ENCODE measurements around the gene LGR4. TPM values are rescaled to one million over a fixed set of nuclear protein-coding genes. Genes with fewer than 3 reads are reported as not detected.
A peak's percentile ranks its signal among the peaks of the same experiment; 100 is the strongest.

LGR4 gene
- total RNA-seq, 2 experiments from 2014 or later: 0.29 to 0.42 TPM

GRCh38 chr11:27379449-27379848 lies 93.1 kb downstream of the LGR4 start:
- no peaks in the 10 kb centered on the region for H3K9me3 Mint-ChIP-seq (ENCODE audit: low read depth)
- no peak overlapping the region for H3K4me3 Mint-ChIP-seq
- no peaks in the 10 kb centered on the region for H3K36me3 Mint-ChIP-seq
- no peak overlapping the region for H3K27ac Mint-ChIP-seq
- CTCF ChIA-PET: no interaction called here
- ATAC-seq: no peak
- DNase-seq: no peak
- peaks cover 5% of the 10 kb centered on the region for H3K27me3 Mint-ChIP-seq
- H3K4me1 Mint-ChIP-seq: no peaks in the 10 kb centered on the region

- DNase-seq (no peak), ATAC-seq (no peak)
- no peak overlapping the region for H3K4me3 Mint-ChIP-seq
- H3K4me1 Mint-ChIP-seq: no peaks in the 10 kb centered on the region
- CTCF ChIA-PET: interaction anchor here (1.0 kb wide), 1 partner anchor 13 kb away, joined by 3 read pairs; the partner anchor contains the start of gene CCDC34
- H3K27me3 Mint-ChIP-seq: peaks cover 3% of the 10 kb centered on the region
- H3K36me3 Mint-ChIP-seq: no peaks in the 10 kb centered on the region
- no peaks in the 10 kb centered on the region for H3K9me3 Mint-ChIP-seq (ENCODE audit: low read depth)
- H3K27ac Mint-ChIP-seq: no peak overlapping the region
These were observed 97.2 kb downstream of the LGR4 start for GRCh38 chr11:27375370-27375769.

DNA sequence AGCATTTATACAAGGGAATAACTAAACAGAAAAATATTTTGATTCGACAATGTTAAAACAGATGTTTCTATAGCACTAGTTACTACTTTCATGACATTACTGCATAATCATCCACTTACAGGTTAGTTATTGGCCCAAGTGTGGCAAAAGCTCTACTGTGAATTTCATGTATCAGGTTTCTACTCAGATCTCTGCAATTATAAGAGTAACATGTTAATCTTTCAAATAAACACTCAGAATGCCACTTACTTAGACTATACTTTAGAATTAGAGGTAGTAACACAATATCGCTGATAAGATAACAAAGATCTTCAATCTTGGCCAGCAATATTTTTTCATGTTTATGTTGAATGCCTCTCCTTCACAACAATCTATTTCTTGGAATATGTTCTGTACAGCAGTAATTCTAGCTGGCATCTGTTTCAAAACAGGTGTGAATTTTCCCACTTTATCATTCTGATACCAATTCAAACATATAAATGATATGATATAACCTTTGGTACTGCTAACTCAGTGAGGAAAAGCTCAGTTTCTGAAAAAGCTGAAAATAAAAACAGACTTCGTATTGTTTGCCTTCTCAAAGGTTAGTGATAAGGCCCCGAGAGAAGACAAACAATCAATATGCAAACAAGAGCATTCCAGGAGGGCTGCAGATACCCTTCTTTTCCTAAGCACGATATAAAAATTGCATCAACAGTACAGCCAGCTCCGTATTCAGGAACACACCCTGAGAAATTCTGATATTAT lies 98.6 kb downstream of the LGR4 start:
- H3K27ac Mint-ChIP-seq: no peak overlapping the region
- H3K4me3 Mint-ChIP-seq: no peak overlapping the region
- H3K27me3 Mint-ChIP-seq: peaks cover 3% of the 10 kb centered on the region
- H3K36me3 Mint-ChIP-seq: no peaks in the 10 kb centered on the region
- no peak for DNase-seq
- H3K4me1 Mint-ChIP-seq: no peaks in the 10 kb centered on the region
- H3K9me3 Mint-ChIP-seq (ENCODE audit: low read depth): no peaks in the 10 kb centered on the region
- no peak for ATAC-seq
- CTCF ChIA-PET: no interaction called here

GRCh38 chr11:27373392-27373791 lies 99.2 kb downstream of the LGR4 start:
- no peak for DNase-seq
- CTCF ChIA-PET: no interaction called here
- Mint-ChIP-seq H3K36me3 (no peaks in the 10 kb centered on the region), H3K4me1 (no peaks in the 10 kb centered on the region), H3K9me3 (ENCODE audit: low read depth) (no peaks in the 10 kb centered on the region), H3K27ac (no peak overlapping the region), H3K4me3 (no peak overlapping the region), H3K27me3 (peaks cover 7% of the 10 kb centered on the region)
- no peak for ATAC-seq

- no peak overlapping the region for H3K4me3 Mint-ChIP-seq
- no peaks in the 10 kb centered on the region for H3K9me3 Mint-ChIP-seq (ENCODE audit: low read depth)
- DNase-seq: no peak
- ATAC-seq: no peak
- no peaks in the 10 kb centered on the region for H3K4me1 Mint-ChIP-seq
- CTCF ChIA-PET: no interaction called here
- H3K27me3 Mint-ChIP-seq: peaks cover 7% of the 10 kb centered on the region
- no peaks in the 10 kb centered on the region for H3K36me3 Mint-ChIP-seq
- H3K27ac Mint-ChIP-seq: no peak overlapping the region
These were observed 100.4 kb downstream of the LGR4 start for GRCh38 chr11:27372164-27372563.

GRCh38 chr11:27371489-27371888 lies 101.1 kb downstream of the LGR4 start:
- no peak for ATAC-seq
- Mint-ChIP-seq H3K27me3 (peaks cover 4% of the 10 kb centered on the region), H3K27ac (no peak overlapping the region), H3K9me3 (ENCODE audit: low read depth) (no peaks in the 10 kb centered on the region), H3K4me3 (no peak overlapping the region), H3K36me3 (no peaks in the 10 kb centered on the region), H3K4me1 (no peaks in the 10 kb centered on the region)
- CTCF ChIA-PET: no interaction called here
- no peak for DNase-seq

DNA sequence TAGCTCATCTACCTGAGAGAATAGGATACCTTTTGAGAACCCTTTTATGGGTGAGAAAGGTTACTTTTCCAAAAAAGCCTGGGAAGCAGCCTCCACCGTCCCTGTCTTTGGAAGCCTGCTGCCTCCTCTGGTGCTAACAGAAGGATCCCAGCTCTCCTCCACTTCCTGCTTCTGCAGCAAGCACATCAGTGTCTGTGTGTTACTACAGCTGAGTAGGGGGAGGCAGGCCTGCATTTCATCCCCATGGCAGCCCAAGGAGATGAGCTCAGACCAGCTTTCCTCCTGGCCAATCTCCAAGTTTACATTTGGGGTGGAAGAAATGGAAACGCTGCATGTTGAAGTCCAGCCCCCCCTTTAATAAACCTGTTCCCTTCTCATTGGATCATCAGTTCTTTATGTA lies 102.2 kb downstream of the LGR4 start:
- peaks cover 4% of the 10 kb centered on the region for H3K27me3 Mint-ChIP-seq
- H3K4me1 Mint-ChIP-seq: no peaks in the 10 kb centered on the region
- H3K4me3 Mint-ChIP-seq: no peak overlapping the region
- CTCF ChIA-PET: interaction anchor here (1.0 kb wide), 1 partner anchor 129 kb away, joined by 3 read pairs; no protein-coding TSS in a partner anchor
- DNase-seq (no peak), ATAC-seq (no peak)
- H3K27ac Mint-ChIP-seq: no peak overlapping the region
- H3K36me3 Mint-ChIP-seq: no peaks in the 10 kb centered on the region
- no peaks in the 10 kb centered on the region for H3K9me3 Mint-ChIP-seq (ENCODE audit: low read depth)

- Mint-ChIP-seq H3K4me1 (peaks cover 12% of the 10 kb centered on the region), H3K36me3 (no peaks in the 10 kb centered on the region), H3K9me3 (ENCODE audit: low read depth) (no peaks in the 10 kb centered on the region), H3K27ac (no peak overlapping the region), H3K4me3 (no peak overlapping the region), H3K27me3 (peaks cover 4% of the 10 kb centered on the region)
- CTCF ChIA-PET: no interaction called here
- no peak for ATAC-seq
- no peak for DNase-seq
These were observed 104.7 kb downstream of the LGR4 start for GRCh38 chr11:27367881-27368280.

DNA sequence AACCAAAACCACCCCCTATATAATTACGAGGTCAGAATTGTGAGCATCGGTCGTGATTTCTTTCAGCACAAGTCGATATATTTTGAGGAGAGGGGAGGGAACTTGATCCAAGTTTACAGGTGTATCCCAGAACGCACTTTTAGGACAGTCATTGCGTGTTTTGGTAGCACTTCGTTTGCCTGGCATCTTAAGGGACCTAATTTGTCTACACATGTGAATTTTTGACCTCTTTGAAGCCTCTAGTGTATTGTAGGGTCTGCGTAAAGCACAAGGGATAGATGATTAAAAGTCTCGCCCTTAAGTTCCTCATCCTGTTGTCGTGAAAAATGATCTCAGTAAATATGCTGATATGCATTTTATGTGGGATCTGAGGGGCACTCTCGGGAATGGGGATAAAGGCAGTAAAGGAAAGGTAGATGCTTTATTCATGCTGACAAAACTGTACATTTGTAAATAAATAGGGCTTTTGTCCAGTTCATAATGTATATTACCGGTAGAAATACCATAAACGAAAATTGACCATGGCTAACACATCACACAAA lies 108.9 kb downstream of the LGR4 start:
- Mint-ChIP-seq H3K27ac (peak overlapping the region; percentile 81), H3K9me3 (ENCODE audit: low read depth) (no peaks in the 10 kb centered on the region), H3K36me3 (peaks cover 3% of the 10 kb centered on the region), H3K27me3 (peaks cover under 1% of the 10 kb centered on the region), H3K4me3 (peak overlapping the region; percentile 98), H3K4me1 (peaks cover 36% of the 10 kb centered on the region)
- ATAC-seq (no peak), DNase-seq (no peak)
- CTCF ChIA-PET: interaction anchor here (0.8 to 2.3 kb wide), 5 partner anchors 10 to 179 kb away, joined by 3 to 5 read pairs (median 3); no protein-coding TSS in a partner anchor

DNA sequence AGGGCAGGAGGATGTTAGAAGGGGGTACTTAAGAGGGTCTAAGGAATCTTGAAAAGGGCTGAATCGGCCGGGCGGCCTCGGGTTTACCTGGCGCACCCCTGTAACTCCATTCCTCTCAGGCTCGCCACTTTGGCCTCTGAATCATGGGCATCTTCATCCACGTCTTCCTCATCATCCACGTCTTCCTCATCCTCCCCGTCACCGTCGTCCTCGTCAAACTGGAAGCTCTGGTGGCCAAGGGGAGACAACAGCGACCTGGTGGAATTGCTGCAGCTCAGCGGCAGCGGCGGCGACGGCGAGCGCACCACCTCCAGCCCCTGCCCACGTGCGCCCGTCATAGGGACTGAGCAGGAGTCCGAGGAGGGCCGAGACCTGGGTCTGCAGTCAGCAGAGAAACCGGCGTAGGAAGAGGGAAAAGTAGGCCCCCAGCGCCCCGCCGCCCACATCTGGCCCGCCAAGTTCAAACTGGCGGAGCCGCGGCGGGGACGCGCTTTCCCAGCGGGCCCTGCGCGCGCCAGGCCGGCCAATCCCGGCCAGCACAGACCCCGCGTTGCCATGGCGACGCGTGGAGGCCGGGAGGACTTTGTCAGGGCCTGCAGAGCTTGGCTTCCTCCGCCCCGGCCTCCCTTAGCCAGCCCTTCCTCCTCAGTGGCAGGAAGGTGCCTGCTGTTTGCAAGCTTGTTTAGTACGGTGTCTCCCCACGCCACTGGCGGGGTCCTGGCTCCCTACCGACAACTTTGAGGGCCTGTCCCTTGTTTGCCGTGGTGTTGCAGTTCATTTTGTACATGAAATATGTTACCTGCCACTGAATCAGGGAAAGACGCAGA lies 109.6 kb downstream of the LGR4 start, which contains the start of gene CCDC34:
TSS of gene CCDC34 (minus strand) at position 467 of the 827 bp plus-strand sequence. CDS start at position 446, 21 bp downstream.
- H3K36me3 Mint-ChIP-seq: peaks cover 3% of the 10 kb centered on the region
- no peaks in the 10 kb centered on the region for H3K9me3 Mint-ChIP-seq (ENCODE audit: low read depth)
- peak within 1 kb of the TSS; percentile 84 for H3K27ac Mint-ChIP-seq
- peaks cover 39% of the 10 kb centered on the region for H3K4me1 Mint-ChIP-seq
- peak within 1 kb of the TSS; percentile 98 for H3K4me3 Mint-ChIP-seq
- ATAC-seq (peak; percentile 100), DNase-seq (peak; percentile 93)
- H3K27me3 Mint-ChIP-seq: no peaks in the 10 kb centered on the region
- CTCF ChIA-PET: interaction anchor here (0.8 to 2.3 kb wide), 5 partner anchors 9 to 179 kb away, joined by 3 to 5 read pairs (median 3); no protein-coding TSS in a partner anchor

GRCh38 chr11:27361649-27362431 lies 110.8 kb downstream of the LGR4 start:
- Mint-ChIP-seq H3K27ac (no peak overlapping the region), H3K36me3 (peaks cover 3% of the 10 kb centered on the region), H3K27me3 (no peaks in the 10 kb centered on the region), H3K9me3 (ENCODE audit: low read depth) (no peaks in the 10 kb centered on the region), H3K4me1 (peaks cover 39% of the 10 kb centered on the region), H3K4me3 (peak overlapping the region; percentile 98)
- DNase-seq: no peak
- CTCF ChIA-PET: no interaction called here
- no peak for ATAC-seq

DNA sequence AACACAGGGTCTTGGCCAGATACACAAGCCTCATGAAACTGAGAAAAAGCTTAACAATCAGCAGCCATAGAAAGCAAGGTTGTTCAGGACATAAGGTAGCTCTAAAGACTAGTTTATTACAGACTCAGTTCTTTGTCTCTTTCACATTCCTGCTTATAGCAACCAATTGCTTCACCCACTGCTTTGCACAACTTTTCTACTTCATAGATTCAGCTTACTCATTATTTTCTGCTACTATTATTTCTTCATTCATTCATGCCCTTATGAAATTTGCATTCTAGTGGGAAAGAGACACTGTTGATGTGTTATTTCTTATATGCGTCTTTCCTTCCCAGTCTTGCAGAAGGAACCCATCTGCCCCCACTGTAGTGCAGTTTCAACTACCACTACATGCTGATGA lies 114.3 kb downstream of the LGR4 start:
- ATAC-seq (no peak), DNase-seq (no peak)
- H3K27me3 Mint-ChIP-seq: no peaks in the 10 kb centered on the region
- H3K36me3 Mint-ChIP-seq: peaks cover 3% of the 10 kb centered on the region
- CTCF ChIA-PET: no interaction called here
- H3K4me3 Mint-ChIP-seq: no peak overlapping the region
- no peak overlapping the region for H3K27ac Mint-ChIP-seq
- no peaks in the 10 kb centered on the region for H3K9me3 Mint-ChIP-seq (ENCODE audit: low read depth)
- H3K4me1 Mint-ChIP-seq: peaks cover 31% of the 10 kb centered on the region

- Mint-ChIP-seq H3K27me3 (no peaks in the 10 kb centered on the region), H3K9me3 (ENCODE audit: low read depth) (no peaks in the 10 kb centered on the region), H3K27ac (no peak overlapping the region), H3K4me1 (peaks cover 24% of the 10 kb centered on the region), H3K4me3 (no peak overlapping the region), H3K36me3 (peaks cover 5% of the 10 kb centered on the region)
- DNase-seq: no peak
- no peak for ATAC-seq
- CTCF ChIA-PET: no interaction called here
These were observed 115.3 kb downstream of the LGR4 start for GRCh38 chr11:27357250-27357649.
